Fibroblast of lung (primary cell): Measurements from ENCODE around the gene DOK5.

Source experiments
- EZH2 ChIP-seq: IDR thresholded peaks from 2 replicates; pipeline ENCODE4 v1.5.1; 2012; ENCODE audit warnings: low read length, control low read depth, mild to moderate bottlenecking; ENCODE audit errors: missing control alignments
- TF ChIP-seq, protein P1 (sequence below), 2 donors: IDR thresholded peaks in 1 of 2; conservative IDR thresholded peaks in 1 of 2; 1 replicate in 1 of 2; 2 replicates in 1 of 2; pipeline ENCODE4 v1.5.1; 2011 to 2012; ENCODE audit warnings: low read length in 2 of 2, control low read depth in 1 of 2, inconsistent platforms in 1 of 2, low read depth in 1 of 2, mild to moderate bottlenecking in 1 of 2

DNA sequence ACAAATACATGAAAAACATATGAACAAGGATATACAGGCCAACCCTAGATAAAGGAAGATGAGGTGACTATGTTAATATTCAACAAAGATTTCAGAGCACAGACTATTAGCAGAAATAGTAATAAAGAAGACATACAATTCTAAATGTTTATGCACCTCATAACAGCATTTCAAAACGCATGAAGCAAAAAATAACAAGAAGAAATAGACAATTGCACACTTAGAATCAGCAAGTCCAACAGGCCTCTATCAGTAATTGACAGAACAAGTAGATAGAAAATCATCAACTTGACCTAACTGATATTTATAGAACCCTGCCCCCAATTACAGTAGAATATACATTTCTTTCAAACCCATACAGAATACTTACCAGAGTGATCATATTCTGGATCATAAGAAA, 11.4 kb upstream of the DOK5 start:
- TF ChIP-seq, protein P1, sequence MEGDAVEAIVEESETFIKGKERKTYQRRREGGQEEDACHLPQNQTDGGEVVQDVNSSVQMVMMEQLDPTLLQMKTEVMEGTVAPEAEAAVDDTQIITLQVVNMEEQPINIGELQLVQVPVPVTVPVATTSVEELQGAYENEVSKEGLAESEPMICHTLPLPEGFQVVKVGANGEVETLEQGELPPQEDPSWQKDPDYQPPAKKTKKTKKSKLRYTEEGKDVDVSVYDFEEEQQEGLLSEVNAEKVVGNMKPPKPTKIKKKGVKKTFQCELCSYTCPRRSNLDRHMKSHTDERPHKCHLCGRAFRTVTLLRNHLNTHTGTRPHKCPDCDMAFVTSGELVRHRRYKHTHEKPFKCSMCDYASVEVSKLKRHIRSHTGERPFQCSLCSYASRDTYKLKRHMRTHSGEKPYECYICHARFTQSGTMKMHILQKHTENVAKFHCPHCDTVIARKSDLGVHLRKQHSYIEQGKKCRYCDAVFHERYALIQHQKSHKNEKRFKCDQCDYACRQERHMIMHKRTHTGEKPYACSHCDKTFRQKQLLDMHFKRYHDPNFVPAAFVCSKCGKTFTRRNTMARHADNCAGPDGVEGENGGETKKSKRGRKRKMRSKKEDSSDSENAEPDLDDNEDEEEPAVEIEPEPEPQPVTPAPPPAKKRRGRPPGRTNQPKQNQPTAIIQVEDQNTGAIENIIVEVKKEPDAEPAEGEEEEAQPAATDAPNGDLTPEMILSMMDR (conservative IDR thresholded peaks at IDR 0.05 in 1 of 2, IDR thresholded peaks at IDR 0.05 in 1 of 2; ENCODE audit: low read depth in 1 of 2, low read length in 2 of 2): no peak
- no peak for TF ChIP-seq EZH2
